Keratinocyte (primary cell): ENCODE results near the gene ELP4. TPM values are rescaled to one million over a fixed set of nuclear protein-coding genes. Genes with fewer than 3 reads are reported as not detected.

ENCODE experiments used
- DNase-seq: peaks from one replicate; pipeline ENCODE4 v3.0.0-alpha.2; 2011; ENCODE audit warnings: low read depth, missing footprints, low spot score
- FAIRE-seq: peaks from 2 replicates; lab custom pipeline; 2011; peaks lifted over from hg19 to GRCh38; lab: Jason Lieb, UNC
- H2AFZ ChIP-seq: 2 replicates; pipeline ENCODE4 v1.6.0; 2012; ENCODE audit warnings: low read length, control low read depth, inconsistent platforms; ENCODE audit not compliant: control insufficient read depth
- H3K27ac ChIP-seq: 2 replicates; pipeline ENCODE4 v1.5.1; 2011; ENCODE audit warnings: low read length; ENCODE audit not compliant: control insufficient read depth, insufficient read depth
- H3K27me3 ChIP-seq: 3 replicates; pipeline ENCODE4 v1.6.0; 2011; ENCODE audit warnings: low read length; ENCODE audit not compliant: control insufficient read depth, insufficient read depth; ENCODE audit errors: extremely low read depth
- H3K36me3 ChIP-seq, 2 experiments: 2 replicates in 1 of 2; 3 replicates in 1 of 2; pipeline ENCODE4 v1.5.1; 2011; ENCODE audit warnings: low read length in 2 of 2, mild to moderate bottlenecking in 1 of 2; ENCODE audit not compliant: control insufficient read depth in 2 of 2, insufficient read depth in 2 of 2; ENCODE audit errors: extremely low read depth in 1 of 2
- H3K4me1 ChIP-seq: 3 replicates; pipeline ENCODE4 v1.5.1; 2011; ENCODE audit warnings: low read length; ENCODE audit not compliant: control insufficient read depth, insufficient read depth; ENCODE audit errors: extremely low read depth
- H3K4me2 ChIP-seq: 3 replicates; pipeline ENCODE4 v1.6.0; 2011; ENCODE audit warnings: low read depth, low read length; ENCODE audit not compliant: control insufficient read depth, insufficient read depth; ENCODE audit errors: extremely low read depth
- H3K4me3 ChIP-seq, 3 experiments: fragments of 200-600 bp in 1 of 3; sonication (generic) in 1 of 3; 2 replicates in 2 of 3; 3 replicates in 1 of 3; pipeline ENCODE4 v1.5.1; 2011 to 2016; ENCODE audit warnings: low read length in 3 of 3, mild to moderate bottlenecking in 3 of 3, control low read depth in 2 of 3, inconsistent platforms in 1 of 3, low read depth in 1 of 3, mixed read lengths in 1 of 3, mixed run types in 1 of 3, moderate library complexity in 1 of 3; ENCODE audit not compliant: control insufficient read depth in 2 of 3, insufficient read depth in 2 of 3; ENCODE audit errors: extremely low read depth in 1 of 3
- H3K79me2 ChIP-seq: 2 replicates; pipeline ENCODE4 v1.6.0; 2012; ENCODE audit warnings: low read length; ENCODE audit not compliant: control insufficient read depth, insufficient read depth
- H3K9ac ChIP-seq: 3 replicates; pipeline ENCODE4 v1.6.0; 2011; ENCODE audit warnings: low read length; ENCODE audit not compliant: control insufficient read depth, insufficient read depth; ENCODE audit errors: extremely low read depth
- H3K9me1 ChIP-seq: 3 replicates; pipeline ENCODE4 v1.6.0; 2011; ENCODE audit warnings: low read length; ENCODE audit not compliant: control insufficient read depth, insufficient read depth; ENCODE audit errors: extremely low read depth
- H3K9me3 ChIP-seq: 2 replicates; pipeline ENCODE4 v1.5.1; 2012; ENCODE audit warnings: low read depth, low read length; ENCODE audit not compliant: control insufficient read depth
- H4K20me1 ChIP-seq: 3 replicates; pipeline ENCODE4 v1.6.0; 2011; ENCODE audit warnings: low read length; ENCODE audit not compliant: control insufficient read depth, insufficient read depth; ENCODE audit errors: extremely low read depth
- EZH2 ChIP-seq: IDR thresholded peaks from one replicate; pipeline ENCODE4 v1.6.1; 2012; ENCODE audit warnings: inconsistent platforms, mild to moderate bottlenecking, low read length, moderate library complexity
- dilution Hi-C: fragments of 300-500 bp; cut with MboI; formaldehyde crosslinking; loops from one replicate; pipeline ENCODE4 v1.7.0; 2020; ENCODE audit warnings: low sequenced_read_pairs; ENCODE audit not compliant: extremely low pct_ligation_motif_present
- polyA plus RNA-seq, 5 experiments: library from polyadenylated mRNA; depleted of rRNA in 3 of 5; stranded (reverse) in 3 of 5; stranded (forward) in 1 of 5; unstranded in 1 of 5; fragments of >200 nt; gene quantifications; 1 replicate in 1 of 5; 2 replicates in 3 of 5; 3 replicates in 1 of 5; pipeline versions ENCODE4 v1.2.1 to v1.2.3, GENCODE V29; 2011 to 2012; ENCODE audit warnings: missing spikeins in 2 of 5, low read depth in 1 of 5, low replicate concordance in 1 of 5
- TF ChIP-seq, protein P1 (sequence below), 3 experiments: IDR thresholded peaks in 1 of 3; conservative IDR thresholded peaks in 1 of 3; optimal IDR thresholded peaks in 1 of 3; 2 replicates in 2 of 3; 3 replicates in 1 of 3; pipeline versions ENCODE3 to v1.5.1; 2011; ENCODE audit warnings: low read length in 3 of 3, mild to moderate bottlenecking in 3 of 3, moderate library complexity in 2 of 3, control low read depth in 1 of 3, inconsistent platforms in 1 of 3; ENCODE audit not compliant: insufficient read depth in 2 of 3; ENCODE audit errors: extremely low read depth in 1 of 3

ELP4 gene
- polyA plus RNA-seq, 1 donor (not counting 4 experiments of a cell fraction or from before 2014, with no cell fraction given): 29.6 TPM

DNA sequence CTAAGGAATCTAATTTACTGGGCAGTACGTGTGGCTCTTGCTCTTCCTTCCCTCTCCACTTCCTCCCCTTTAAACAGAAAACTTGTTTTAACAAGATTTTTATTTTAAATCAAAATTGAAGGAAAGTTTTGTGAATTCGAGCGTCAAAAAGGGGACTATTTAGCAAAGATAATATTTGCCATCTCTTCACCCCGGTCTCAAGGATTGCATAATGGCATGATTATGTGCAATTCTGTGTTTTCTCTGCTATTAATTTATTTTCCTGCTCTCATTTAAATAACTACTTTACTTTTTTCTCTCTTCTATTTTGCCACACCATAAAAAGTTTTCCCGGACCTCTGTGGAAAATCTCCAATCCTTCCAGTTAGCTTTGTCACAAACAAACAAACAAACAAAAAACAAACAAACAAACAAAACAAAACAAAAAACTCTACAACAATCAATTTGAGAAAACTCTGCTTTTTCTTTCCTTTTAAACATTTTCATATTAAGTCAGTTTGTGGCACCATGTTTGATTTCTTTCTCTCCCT, 311.7 kb downstream of the ELP4 start:
- no peaks in the 10 kb centered on the region for H3K9me1 ChIP-seq
- no peak for DNase-seq

DNA sequence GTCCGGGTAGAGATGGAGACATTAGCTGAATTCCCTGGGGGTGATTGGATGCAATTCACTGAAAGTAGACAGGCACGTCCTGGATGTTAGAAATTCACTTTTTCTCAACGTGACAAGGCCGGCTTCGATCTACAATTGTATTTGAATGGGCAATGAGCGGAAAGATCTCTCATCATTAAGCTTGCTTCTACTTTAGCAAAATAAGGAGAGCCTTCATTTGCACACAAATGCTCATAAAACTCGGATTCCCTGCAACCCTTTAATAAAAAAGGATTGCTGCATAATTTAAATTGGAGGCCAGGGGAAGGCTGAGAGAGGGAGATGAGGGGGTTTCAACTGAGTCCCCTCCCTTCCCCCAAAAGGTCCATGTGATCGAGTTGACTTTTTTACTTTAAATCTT, 312.2 kb downstream of the ELP4 start:
- Histone ChIP-seq H3K9ac (no peak overlapping the region), H3K4me1 (peaks cover 6% of the 10 kb centered on the region), H3K27ac (no peak overlapping the region), H3K9me3 (no peaks in the 10 kb centered on the region), H3K27me3 (peaks cover 100% of the 10 kb centered on the region), H3K9me1 (no peaks in the 10 kb centered on the region), H3K4me2 (no peak overlapping the region), H2AFZ (no peak overlapping the region), H3K79me2 (no peaks in the 10 kb centered on the region), H3K4me3 (no peak overlapping the region), H4K20me1 (peaks cover 6% of the 10 kb centered on the region), H3K36me3 (no peaks in the 10 kb centered on the region)
- dilution Hi-C loops: no loop called here
- DNase-seq: no peak
- TF ChIP-seq EZH2: peak; percentile 12
- TF ChIP-seq, protein P1, sequence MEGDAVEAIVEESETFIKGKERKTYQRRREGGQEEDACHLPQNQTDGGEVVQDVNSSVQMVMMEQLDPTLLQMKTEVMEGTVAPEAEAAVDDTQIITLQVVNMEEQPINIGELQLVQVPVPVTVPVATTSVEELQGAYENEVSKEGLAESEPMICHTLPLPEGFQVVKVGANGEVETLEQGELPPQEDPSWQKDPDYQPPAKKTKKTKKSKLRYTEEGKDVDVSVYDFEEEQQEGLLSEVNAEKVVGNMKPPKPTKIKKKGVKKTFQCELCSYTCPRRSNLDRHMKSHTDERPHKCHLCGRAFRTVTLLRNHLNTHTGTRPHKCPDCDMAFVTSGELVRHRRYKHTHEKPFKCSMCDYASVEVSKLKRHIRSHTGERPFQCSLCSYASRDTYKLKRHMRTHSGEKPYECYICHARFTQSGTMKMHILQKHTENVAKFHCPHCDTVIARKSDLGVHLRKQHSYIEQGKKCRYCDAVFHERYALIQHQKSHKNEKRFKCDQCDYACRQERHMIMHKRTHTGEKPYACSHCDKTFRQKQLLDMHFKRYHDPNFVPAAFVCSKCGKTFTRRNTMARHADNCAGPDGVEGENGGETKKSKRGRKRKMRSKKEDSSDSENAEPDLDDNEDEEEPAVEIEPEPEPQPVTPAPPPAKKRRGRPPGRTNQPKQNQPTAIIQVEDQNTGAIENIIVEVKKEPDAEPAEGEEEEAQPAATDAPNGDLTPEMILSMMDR (optimal IDR thresholded peaks at IDR 0.05 in 1 of 3, IDR thresholded peaks at IDR 0.05 in 1 of 3, conservative IDR thresholded peaks at IDR 0.05 in 1 of 3; ENCODE audit: extremely low read depth in 1 of 3, insufficient read depth in 2 of 3, low read length in 3 of 3): no peak
- no peak for FAIRE-seq

More for the DNA sequence above, 311.7 kb downstream of the ELP4 start:
- no peak overlapping the region for H3K4me3 ChIP-seq
- H3K4me2 ChIP-seq: no peak overlapping the region
- H3K79me2 ChIP-seq: no peaks in the 10 kb centered on the region
- H3K27me3 ChIP-seq: peaks cover 100% of the 10 kb centered on the region
- FAIRE-seq: no peak
- no peak overlapping the region for H2AFZ ChIP-seq
- peaks cover 6% of the 10 kb centered on the region for H4K20me1 ChIP-seq
- TF ChIP-seq, protein P1 (optimal IDR thresholded peaks at IDR 0.05 in 1 of 3, IDR thresholded peaks at IDR 0.05 in 1 of 3, conservative IDR thresholded peaks at IDR 0.05 in 1 of 3; ENCODE audit: extremely low read depth in 1 of 3, insufficient read depth in 2 of 3, low read length in 3 of 3): no peak
- TF ChIP-seq EZH2: no peak
- no peaks in the 10 kb centered on the region for H3K36me3 ChIP-seq
- dilution Hi-C loops: no loop called here
- H3K9ac ChIP-seq: no peak overlapping the region
- H3K27ac ChIP-seq: no peak overlapping the region
- peaks cover 6% of the 10 kb centered on the region for H3K4me1 ChIP-seq
- H3K9me3 ChIP-seq: no peaks in the 10 kb centered on the region
